Mammary epithelial cell (primary cell): Measurements from ENCODE around the gene SESN2.

Source experiments
- EZH2 ChIP-seq: IDR thresholded peaks from 2 replicates; pipeline ENCODE4 v1.6.1; 2012; ENCODE audit warnings: low read length, inconsistent platforms, borderline replicate concordance
- TF ChIP-seq, protein P1 (sequence below), 2 donors: IDR thresholded peaks in 1 of 2; conservative IDR thresholded peaks in 1 of 2; 2 replicates each; pipeline ENCODE4 v1.5.1; 2011 to 2012; ENCODE audit warnings: inconsistent platforms in 2 of 2, low read length in 2 of 2, mild to moderate bottlenecking in 2 of 2, control low read depth in 1 of 2, low read depth in 1 of 2; ENCODE audit not compliant: insufficient read depth in 1 of 2; ENCODE audit errors: extremely low read depth in 1 of 2

DNA sequence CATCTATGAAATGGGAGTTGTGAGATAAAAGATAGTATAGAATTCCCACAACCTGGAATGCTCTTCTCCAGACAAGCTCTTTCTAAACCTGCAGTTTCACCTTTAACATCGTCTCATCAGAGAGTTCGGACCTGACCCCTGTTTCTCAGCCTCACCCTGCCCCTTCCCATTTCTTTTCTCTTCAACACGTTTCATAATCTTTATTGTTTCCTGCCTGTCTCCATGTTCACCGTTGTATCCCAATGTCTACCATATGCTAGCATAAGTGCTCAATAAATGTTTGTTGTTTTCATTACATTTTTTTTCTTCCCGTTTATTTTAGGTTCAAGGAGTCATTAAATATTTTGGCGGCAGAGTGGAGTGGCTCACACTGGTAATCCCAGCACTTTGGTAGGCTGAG, 32.4 kb downstream of the SESN2 start:
- no peak for TF ChIP-seq EZH2
- TF ChIP-seq, protein P1, sequence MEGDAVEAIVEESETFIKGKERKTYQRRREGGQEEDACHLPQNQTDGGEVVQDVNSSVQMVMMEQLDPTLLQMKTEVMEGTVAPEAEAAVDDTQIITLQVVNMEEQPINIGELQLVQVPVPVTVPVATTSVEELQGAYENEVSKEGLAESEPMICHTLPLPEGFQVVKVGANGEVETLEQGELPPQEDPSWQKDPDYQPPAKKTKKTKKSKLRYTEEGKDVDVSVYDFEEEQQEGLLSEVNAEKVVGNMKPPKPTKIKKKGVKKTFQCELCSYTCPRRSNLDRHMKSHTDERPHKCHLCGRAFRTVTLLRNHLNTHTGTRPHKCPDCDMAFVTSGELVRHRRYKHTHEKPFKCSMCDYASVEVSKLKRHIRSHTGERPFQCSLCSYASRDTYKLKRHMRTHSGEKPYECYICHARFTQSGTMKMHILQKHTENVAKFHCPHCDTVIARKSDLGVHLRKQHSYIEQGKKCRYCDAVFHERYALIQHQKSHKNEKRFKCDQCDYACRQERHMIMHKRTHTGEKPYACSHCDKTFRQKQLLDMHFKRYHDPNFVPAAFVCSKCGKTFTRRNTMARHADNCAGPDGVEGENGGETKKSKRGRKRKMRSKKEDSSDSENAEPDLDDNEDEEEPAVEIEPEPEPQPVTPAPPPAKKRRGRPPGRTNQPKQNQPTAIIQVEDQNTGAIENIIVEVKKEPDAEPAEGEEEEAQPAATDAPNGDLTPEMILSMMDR (conservative IDR thresholded peaks at IDR 0.05 in 1 of 2, IDR thresholded peaks at IDR 0.05 in 1 of 2; ENCODE audit: extremely low read depth in 1 of 2, insufficient read depth in 1 of 2, low read depth in 1 of 2, low read length in 2 of 2), result no peak
